Erythroblast (primary cell): ENCODE results near the gene MARK1.
"Not testable (repeated sequence)": the region's sequence is repeated elsewhere in the genome, so short reads cannot be mapped to it uniquely, and the experiment has no call there.

Experiments
- DNase-seq, 2 experiments: peaks; one replicate each; lab custom pipeline; 2025; lab: John Stamatoyannopoulos, UW
- GATA1 ChIP-seq: IDR thresholded peaks from 2 replicates; pipeline ENCODE4 v1.6.1; 2011; ENCODE audit warnings: low read depth, mild to moderate bottlenecking, control low read depth, low read length, moderate library complexity
- POLR2A ChIP-seq: IDR thresholded peaks from 2 replicates; pipeline ENCODE4 v1.6.1; 2011; ENCODE audit warnings: mild to moderate bottlenecking, low read length

The MARK1 gene

DNA sequence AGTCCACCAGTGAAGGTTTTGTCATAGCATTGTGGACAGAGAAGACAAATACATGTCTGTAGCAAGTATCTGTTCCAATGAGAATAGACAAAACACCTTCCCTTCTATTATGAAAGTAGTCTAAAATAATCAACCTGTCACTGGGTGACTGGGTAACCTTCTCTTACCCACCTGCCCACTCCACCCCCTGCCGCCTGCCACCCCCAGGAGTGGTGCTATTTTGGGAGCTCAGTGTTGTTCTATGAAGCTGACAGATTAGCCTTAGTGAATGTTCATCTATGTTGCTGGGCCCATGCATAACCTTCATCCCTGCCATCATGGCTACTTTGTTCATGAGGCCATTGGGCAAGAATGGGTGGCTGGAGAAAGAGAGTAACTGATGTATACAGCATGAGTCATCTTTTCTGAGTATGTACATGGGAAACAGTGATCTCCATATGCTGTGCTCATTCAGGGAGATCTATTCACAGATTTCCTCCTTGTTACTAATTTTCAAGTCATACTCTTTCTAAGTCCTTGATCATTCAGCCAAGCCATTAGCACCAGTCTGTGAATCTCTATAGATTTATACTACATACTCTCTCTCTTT, 24.8 kb downstream of the MARK1 start:
- no peak for DNase-seq
- no peak for TF ChIP-seq GATA1
- no peak for TF ChIP-seq POLR2A

DNA sequence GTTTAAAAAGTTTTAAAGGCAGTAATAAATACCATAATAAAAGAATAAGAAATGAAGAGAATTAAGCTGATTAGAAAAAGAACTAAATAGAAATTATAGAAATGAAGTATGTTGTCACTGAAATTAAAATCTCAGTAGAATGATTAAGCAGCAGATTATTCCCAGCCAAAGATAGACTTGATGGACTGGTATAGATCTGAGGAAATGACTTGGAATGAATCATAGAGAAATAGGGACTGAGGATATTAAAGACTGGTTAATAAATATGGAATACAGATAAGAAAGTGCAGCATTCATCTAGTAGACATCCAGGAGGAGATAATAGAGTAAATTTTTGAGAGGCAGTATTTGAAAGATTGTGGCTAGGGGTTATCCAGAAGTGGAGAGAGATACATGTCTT, 28.7 kb downstream of the MARK1 start:
- DNase-seq, result no peak
- no peak for TF ChIP-seq GATA1
- no peak for TF ChIP-seq POLR2A

DNA sequence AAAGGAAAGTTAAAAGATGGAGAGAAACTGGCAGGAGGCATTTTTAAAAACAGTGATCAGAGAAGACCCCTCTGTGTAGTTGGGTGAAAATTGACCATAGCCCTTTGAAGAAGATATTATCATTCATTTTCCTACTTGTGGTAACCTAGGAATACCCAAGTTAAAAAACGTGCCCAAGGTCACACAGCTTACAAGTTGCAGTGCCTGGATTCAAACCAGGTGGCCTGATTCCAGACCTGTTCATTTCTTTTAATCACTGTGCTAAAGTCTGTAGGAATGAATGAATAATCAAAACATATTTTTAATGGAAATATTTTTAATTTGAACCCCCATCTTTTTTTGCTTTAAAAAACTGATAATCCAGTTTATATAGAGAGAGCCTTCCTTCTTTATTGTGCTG, 35.6 kb downstream of the MARK1 start:
- no peak for DNase-seq
- TF ChIP-seq GATA1, result no peak

DNA sequence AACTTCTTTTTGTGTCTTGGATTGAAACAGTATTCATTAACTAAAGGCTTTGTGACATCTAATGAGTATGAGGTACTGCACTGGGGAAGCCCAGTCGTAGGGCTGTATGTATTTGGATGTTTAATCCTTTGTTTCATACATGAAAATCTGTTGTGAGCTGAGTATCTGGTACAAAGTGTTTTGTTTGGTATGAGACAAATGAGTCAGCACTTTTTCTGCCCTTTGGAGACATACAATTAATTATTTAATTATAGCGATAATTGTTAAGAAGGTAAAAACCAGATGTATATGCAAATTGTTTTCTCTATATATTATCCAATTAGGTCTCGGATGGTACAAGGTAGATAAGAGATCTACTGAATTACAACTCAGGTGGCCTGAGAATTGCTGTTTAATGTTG, 36.3 kb downstream of the MARK1 start:
- no peak for DNase-seq
- TF ChIP-seq GATA1 (no peak), POLR2A (no peak)

DNA sequence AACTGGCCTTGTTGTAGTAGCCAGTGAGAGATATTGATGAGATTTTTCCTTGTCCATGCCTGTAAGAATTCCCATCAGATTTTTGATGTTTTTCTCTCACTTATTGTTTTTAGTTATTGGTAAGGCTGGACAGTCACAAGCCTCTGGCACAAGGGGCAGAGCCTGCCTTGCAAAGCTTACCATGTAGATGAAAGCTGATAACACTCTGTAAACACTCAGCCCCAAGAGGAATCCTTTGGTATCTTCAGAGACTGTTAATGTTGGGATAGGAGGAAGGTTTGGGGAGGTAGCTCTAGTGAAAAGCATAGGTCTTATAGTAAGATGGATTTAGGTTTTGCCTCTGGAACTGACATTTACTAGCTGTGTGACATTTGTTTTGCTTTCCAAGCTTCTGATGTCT, 37.7 kb downstream of the MARK1 start:
- TF ChIP-seq GATA1 (no peak), POLR2A (no peak)
- DNase-seq, result no peak

DNA sequence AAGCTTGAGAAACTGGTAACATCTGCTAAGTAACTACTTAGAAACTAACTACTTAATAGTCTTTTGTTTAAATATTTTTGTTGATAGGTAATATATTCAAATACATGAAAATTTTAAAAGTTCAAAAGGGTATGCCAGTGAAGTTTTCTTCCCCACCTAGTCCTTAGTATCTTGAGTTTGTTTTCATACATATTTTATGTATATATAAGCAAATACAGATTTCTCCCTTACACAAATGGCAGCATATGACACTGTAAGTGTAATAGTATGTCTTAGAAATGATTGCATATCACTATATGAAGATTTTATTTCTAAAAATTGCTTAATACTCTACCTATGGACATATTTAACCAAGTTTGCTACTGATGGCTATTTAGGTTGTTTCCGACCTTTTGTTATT, 38.9 kb downstream of the MARK1 start:
- DNase-seq, result no peak
- TF ChIP-seq POLR2A, result no peak
- no peak for TF ChIP-seq GATA1

DNA sequence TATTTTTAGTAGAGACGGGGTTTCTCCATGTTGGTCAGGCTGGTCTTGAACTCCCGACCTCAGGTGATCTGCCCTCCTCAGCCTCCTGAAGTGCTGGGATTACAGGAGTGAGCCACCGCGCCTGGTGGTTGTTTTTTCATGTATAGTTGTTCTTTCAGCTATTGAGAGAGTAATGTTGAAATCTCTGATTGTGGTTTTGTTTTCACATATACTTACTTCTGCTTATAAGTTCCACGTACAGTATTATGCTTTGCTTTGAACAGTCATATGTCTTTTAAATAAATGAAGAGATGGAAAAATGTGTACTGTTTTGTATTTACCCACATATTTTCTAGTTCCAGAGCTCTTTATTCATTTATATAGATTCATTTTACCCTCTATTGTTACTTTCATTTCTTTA, 44.5 kb downstream of the MARK1 start:
- TF ChIP-seq POLR2A (no peak), GATA1 (no peak)
- no peak for DNase-seq

DNA sequence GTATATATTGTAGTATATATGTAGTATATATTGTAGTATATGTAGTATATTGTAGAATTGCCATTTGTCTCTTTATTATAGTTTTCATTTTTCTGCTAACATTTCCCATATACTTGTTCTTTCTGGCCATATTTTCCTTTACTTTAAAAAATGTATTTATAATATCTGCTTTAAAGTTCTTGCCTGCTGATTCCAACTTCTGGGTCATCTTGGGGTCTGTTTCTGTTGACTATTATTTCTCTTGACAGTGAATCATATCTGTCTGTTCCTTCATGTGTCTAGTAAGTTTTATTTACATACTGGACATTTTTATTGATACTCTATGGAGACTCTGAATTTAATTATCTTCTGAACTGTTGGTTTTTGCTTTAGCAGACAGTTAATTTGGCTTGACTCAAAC, 45.9 kb downstream of the MARK1 start:
- peak in 1 of 2 experiments; percentile 1 for DNase-seq
- TF ChIP-seq POLR2A (no peak), GATA1 (no peak)

DNA sequence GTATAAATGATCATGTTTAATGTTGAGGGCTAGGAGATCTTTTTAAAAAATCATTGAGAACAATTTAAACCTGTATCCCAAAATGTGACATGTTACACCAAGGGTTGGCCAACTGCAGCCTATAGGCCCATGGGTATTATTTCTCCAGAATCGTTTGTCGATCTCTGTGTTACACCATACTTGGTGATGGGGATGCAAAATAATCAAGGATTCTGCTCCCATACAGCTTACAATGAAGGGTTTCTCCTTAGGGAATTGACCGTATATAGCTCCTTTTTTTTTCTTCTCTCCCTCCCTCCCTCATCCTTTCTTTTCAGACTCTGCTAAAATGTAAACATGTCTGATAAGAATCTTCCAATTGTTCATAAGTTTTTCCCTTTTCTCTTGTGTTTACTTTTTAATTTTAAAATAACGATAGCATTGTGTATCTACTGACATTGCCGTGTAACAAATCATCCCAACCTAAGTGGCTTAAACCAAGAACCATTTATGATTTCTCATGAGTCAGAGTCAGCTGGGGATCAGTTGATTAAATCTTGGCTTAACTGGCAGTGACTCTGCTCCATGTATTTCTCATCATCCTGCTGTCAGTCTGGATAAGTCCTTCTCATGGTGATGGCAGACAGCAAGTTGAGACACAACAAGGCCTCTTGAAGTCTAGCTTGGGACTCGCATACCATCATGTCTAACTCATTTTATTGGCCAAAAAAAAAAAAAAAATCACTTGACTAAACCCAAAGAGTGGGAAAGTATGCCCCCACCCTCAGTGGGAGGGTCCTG, 48.0 kb downstream of the MARK1 start:
- DNase-seq, result no peak
- no peak for TF ChIP-seq POLR2A
- TF ChIP-seq GATA1, result no peak

DNA sequence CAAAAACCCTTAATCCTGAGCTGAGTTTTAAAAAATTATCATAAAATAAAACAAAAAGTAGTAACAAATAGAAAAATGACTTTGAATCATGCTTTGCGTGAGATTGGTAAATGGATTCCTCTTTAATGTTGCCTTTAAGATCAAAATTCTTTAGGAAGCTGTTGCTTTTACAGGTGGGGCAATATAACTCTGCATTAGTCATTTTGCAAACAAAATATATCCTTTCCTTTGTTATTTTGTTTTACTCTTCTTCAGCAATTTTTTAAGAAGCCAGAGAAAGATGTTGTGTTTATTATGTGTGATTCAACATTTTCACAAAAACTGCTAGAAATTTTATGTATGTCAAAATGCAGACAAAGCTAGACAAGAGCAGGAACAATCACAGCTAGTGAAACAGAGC, 50.0 kb downstream of the MARK1 start:
- DNase-seq, result no peak
- no peak for TF ChIP-seq GATA1
- TF ChIP-seq POLR2A, result no peak

DNA sequence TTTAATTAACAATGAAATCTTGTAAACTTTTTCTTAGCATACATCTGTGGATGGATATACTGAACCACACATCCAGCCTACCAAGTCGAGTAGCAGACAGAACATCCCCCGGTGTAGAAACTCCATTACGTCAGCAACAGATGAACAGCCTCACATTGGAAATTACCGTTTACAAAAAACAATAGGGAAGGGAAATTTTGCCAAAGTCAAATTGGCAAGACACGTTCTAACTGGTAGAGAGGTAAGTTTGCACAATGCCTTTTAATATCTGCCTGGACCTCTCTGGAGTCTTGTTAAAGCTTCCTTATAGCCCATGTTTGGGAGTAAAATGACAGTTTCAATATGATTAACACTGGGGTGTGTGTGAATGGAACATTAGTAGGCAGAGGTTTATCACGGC, 51.4 kb downstream of the MARK1 start:
- DNase-seq, result no peak

DNA sequence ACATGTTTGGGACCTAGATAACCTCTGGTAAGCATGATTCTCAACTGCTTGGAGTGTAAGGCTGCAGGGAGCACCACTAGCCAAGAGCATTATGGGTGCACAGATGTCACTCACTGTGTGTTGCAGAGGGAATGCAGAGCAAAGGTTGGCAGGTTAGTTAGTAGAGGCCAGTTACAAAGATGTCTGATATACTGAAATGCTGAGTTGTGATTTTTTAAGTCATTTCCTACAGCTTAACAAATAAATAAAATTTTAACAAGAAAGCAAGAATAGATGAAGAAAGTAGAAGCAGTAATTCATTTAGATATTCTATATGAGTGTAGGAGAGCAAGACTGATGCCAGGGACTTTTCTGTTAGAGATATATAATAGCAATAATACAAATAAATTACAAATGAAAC, 64.8 kb downstream of the MARK1 start:
- TF ChIP-seq GATA1, result no peak
- no peak for TF ChIP-seq POLR2A
- no peak for DNase-seq

More for the DNA sequence above, 51.4 kb downstream of the MARK1 start:
- TF ChIP-seq POLR2A, result no peak
- TF ChIP-seq GATA1, result no peak

DNA sequence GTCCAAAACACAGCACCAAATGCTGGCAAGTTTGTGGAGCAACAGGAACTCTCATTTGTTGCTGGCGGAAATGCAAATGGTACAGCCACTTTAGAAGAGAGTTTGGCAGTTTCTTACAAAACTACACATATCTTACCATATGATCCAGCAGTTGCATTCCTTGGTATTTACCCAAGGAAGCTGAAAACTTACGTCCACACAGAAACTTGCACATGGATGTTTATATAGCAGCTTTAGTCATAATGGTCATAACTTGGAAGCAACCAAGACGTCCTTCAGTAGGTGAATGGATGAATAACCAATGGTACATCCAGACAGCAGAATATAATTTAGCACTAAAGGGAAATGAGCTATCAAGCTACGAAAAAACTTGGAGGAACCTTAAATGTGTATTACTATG, 66.4 kb downstream of the MARK1 start:
- no peak for DNase-seq
- TF ChIP-seq GATA1 (no peak), POLR2A (no peak)

DNA sequence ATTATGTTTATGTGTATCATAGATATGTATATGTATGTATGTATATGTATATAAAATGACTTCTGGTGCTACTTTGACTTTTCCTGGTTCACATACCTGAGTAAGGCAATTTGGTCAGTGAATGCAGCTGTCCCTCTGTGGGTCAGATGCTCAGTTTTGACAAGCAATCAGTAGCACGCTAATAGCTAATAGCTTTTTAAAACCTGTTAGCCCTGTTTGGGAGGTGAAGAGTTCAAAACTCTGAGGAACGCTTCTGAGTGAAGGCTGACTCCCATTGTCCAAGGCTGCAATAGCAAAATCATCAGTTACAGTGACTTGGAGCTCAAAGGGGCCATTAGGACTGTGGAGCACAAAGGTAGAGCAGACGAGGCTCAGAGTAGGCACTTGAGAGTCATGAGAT, 67.2 kb downstream of the MARK1 start:
- TF ChIP-seq GATA1 (no peak), POLR2A (no peak)
- no peak for DNase-seq

DNA sequence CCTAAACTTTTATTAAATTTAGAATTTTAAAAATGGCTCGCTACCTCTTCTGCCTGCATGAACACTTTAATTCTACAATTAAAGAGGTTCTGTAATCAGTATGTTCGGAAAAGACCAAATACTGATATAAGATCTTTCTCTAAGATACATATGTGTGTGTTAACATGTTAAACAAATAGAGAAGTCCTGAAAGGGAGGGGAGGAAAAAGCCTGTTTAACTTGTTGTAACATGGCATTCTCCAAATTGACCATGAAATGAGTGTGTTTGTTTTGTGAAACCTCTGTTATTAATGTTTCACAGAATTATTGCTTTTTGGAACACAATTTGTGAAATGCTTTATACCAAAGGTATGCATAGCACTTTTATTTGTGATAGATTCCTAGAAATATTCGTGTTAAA, 77.0 kb downstream of the MARK1 start:
- DNase-seq, result no peak
- no peak for TF ChIP-seq GATA1
- TF ChIP-seq POLR2A, result no peak

DNA sequence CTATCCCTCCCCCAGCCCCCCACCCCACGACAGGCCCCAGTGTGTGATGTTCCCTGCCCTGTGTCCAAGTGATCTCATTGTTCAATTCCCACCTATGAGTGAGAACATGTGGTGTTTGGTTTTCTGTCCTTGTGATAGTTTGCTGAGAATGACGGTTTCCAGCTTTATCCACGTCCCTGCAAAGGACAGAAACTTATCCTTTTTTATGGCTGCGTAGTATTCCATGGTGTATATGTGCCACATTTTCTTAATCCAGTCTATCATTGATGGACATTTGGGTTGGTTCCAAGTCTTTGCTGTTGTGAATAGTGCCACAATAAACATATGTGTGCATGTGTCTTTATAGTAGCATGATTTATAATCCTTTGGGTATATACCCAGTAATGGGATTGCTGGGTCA, 77.7 kb downstream of the MARK1 start:
- not testable (repeated sequence) for DNase-seq

DNA sequence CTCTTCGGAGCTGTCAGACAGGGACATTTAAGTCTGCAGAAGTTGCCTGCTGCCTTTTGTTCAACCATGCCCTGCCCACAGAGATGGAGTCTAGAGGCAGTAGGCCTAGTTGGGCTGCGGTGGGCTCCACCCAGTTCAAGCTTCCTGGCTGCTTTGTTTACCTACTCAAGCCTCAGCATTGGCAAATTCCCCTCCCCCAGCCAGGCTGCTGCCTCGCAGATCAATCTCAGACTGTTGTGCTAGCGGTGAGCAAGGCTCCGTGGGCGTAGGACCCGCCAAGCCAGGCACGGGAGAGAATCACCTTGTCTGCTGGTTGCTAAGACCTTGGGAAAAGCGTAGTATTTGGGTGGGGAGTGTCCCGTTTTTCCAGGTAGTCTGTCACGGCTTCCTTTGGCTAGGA, 83.2 kb downstream of the MARK1 start:
- not testable (repeated sequence) for DNase-seq
